Globus pallidus (tissue), 1 donor: Measurements from ENCODE around the gene XRN2.

Source experiments
- DNase-seq: peaks from one replicate; pipeline ENCODE4 v3.0.0-alpha.2; 2015; ENCODE audit warnings: low spot score

XRN2 gene

GRCh38 chr20:21430020-21430419 lies 126.9 kb downstream of the XRN2 start:
- DNase-seq = no peak

GRCh38 chr20:21432911-21433310 lies 129.8 kb downstream of the XRN2 start:
- no peak for DNase-seq

- DNase-seq = no peak
These were observed 130.3 kb downstream of the XRN2 start for GRCh38 chr20:21433329-21433890.

- no peak for DNase-seq
These were observed 132.4 kb downstream of the XRN2 start for GRCh38 chr20:21435576-21435975.

- no peak for DNase-seq
These were observed 133.1 kb downstream of the XRN2 start for GRCh38 chr20:21436205-21436604.

GRCh38 chr20:21437248-21437647 lies 134.1 kb downstream of the XRN2 start:
- DNase-seq = no peak

GRCh38 chr20:21437816-21438215 lies 134.7 kb downstream of the XRN2 start:
- DNase-seq = no peak
